ENCODE data around the gene NFYC.

DNA sequence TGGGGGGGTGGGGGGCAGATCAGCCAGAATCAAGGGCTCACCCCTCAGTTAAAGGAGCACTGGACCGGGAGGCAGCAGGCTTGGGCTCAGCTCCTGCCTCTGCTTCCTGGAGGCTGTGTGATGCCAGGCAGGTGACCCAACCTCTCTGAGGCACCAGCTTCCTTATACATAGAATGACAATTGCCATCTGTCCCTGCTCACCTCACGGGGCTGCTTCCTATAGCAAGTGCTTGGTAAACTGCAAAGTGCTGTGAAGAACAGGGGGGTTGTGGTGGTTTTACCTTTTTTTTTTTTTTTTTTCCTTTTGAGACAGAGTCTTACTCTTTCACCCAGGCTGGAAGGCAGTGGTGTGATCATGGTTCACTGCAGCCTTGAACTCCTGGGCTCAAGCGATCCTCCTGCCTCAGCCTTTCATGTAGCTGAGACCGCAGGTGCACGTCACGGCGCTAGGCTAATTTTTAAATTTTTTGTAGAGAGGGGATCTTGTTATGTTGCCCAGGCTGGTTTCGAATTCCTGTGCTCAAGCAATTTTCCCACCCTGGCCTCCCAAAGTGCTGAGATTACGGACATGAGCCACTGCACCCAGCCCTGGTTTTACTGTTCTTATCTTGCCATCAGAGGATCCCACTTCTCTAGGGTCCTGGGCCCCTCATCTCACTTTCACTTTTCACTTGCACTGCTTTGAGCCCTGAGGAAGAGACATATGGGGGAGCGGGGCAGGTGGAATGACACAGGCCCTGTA is 103.6 kb downstream of the NFYC start:
- TF ChIP-seq POLR2AphosphoS5 (IDR thresholded peaks at IDR 0.05; ENCODE audit: low read depth, low read length) (no peak), POLR2A (IDR thresholded peaks at IDR 0.05; ENCODE audit: low read depth, low read length) (no peak), SPI1 (IDR thresholded peaks at IDR 0.05; ENCODE audit: low read depth, low read length) (peak; percentile 39), POU2F2 (IDR thresholded peaks at IDR 0.05; ENCODE audit: low read depth, low read length) (no peak; the same call in 1 of the 2 replicates), PAX5 (IDR thresholded peaks at IDR 0.05; ENCODE audit: insufficient read depth, low read length, severe bottlenecking) (no peak)
